Fibroblast of lung (primary cell): ENCODE data around the gene ARID4A.

Experiments
- EZH2 ChIP-seq: IDR thresholded peaks from 2 replicates; pipeline ENCODE4 v1.5.1; 2012; ENCODE audit warnings: low read length, control low read depth, mild to moderate bottlenecking; ENCODE audit errors: missing control alignments
- TF ChIP-seq, protein P1 (sequence below), 2 donors: IDR thresholded peaks in 1 of 2; conservative IDR thresholded peaks in 1 of 2; 1 replicate in 1 of 2; 2 replicates in 1 of 2; pipeline ENCODE4 v1.5.1; 2011 to 2012; ENCODE audit warnings: low read length in 2 of 2, control low read depth in 1 of 2, inconsistent platforms in 1 of 2, low read depth in 1 of 2, mild to moderate bottlenecking in 1 of 2

DNA sequence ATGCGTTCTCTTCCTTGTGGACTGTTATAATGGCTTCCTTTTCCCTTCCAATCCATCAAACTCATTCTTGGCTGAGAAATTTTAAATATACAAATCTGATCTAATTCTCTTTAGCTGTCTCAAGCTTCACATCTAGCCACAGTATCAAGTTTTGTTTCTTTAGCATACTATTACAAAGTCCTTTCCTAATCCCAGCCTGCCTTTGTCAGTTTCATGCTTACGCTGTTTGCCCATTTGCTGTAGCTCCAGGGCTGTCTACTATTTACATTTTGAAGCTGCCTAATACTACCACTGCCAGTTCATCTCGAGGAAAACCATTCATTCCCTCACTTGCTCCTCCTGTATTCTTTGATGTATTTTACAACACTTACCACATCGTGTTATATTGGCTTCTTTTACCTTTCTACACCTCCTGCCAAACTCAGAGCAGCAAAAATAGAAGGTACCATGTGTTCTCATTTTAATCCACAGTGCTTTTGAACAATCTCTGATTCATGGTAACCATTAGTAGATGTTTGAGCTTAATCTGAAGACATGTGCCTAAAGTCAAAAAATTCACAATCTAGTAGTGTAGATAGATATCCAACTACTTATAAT, 42.9 kb downstream of the ARID4A start:
- TF ChIP-seq, protein P1, sequence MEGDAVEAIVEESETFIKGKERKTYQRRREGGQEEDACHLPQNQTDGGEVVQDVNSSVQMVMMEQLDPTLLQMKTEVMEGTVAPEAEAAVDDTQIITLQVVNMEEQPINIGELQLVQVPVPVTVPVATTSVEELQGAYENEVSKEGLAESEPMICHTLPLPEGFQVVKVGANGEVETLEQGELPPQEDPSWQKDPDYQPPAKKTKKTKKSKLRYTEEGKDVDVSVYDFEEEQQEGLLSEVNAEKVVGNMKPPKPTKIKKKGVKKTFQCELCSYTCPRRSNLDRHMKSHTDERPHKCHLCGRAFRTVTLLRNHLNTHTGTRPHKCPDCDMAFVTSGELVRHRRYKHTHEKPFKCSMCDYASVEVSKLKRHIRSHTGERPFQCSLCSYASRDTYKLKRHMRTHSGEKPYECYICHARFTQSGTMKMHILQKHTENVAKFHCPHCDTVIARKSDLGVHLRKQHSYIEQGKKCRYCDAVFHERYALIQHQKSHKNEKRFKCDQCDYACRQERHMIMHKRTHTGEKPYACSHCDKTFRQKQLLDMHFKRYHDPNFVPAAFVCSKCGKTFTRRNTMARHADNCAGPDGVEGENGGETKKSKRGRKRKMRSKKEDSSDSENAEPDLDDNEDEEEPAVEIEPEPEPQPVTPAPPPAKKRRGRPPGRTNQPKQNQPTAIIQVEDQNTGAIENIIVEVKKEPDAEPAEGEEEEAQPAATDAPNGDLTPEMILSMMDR (conservative IDR thresholded peaks at IDR 0.05 in 1 of 2, IDR thresholded peaks at IDR 0.05 in 1 of 2; ENCODE audit: low read depth in 1 of 2, low read length in 2 of 2) = no peak
- TF ChIP-seq EZH2 = no peak
